Astrocyte (in vitro differentiated cells and primary cell): ENCODE data around the gene LMTK2.
"Not testable (repeated sequence)": the region's sequence is repeated elsewhere in the genome, so short reads cannot be mapped to it uniquely, and the experiment has no call there.

Experiments
- EZH2 ChIP-seq: IDR thresholded peaks from 2 replicates; pipeline ENCODE4 v1.6.1; 2012; ENCODE audit warnings: mild to moderate bottlenecking, low read length, inconsistent platforms; ENCODE audit not compliant: insufficient read depth
- TF ChIP-seq, protein P1 (sequence below): IDR thresholded peaks from 2 replicates; pipeline ENCODE4 v1.5.1; 2011; ENCODE audit warnings: low read depth, mild to moderate bottlenecking, inconsistent platforms, low read length, moderate library complexity; ENCODE audit not compliant: insufficient read depth

GRCh38 chr7:98121388-98121787, 14.7 kb downstream of the LMTK2 start:
- TF ChIP-seq, protein P1, sequence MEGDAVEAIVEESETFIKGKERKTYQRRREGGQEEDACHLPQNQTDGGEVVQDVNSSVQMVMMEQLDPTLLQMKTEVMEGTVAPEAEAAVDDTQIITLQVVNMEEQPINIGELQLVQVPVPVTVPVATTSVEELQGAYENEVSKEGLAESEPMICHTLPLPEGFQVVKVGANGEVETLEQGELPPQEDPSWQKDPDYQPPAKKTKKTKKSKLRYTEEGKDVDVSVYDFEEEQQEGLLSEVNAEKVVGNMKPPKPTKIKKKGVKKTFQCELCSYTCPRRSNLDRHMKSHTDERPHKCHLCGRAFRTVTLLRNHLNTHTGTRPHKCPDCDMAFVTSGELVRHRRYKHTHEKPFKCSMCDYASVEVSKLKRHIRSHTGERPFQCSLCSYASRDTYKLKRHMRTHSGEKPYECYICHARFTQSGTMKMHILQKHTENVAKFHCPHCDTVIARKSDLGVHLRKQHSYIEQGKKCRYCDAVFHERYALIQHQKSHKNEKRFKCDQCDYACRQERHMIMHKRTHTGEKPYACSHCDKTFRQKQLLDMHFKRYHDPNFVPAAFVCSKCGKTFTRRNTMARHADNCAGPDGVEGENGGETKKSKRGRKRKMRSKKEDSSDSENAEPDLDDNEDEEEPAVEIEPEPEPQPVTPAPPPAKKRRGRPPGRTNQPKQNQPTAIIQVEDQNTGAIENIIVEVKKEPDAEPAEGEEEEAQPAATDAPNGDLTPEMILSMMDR = not testable (repeated sequence)
- not testable (repeated sequence) for TF ChIP-seq EZH2
